SKM-1 (cell line): ENCODE measurements around the gene DGAT2.

ENCODE experiments used
- DNase-seq: peaks from one replicate; lab custom pipeline; 2025; ENCODE audit not compliant: unreplicated experiment; lab: John Stamatoyannopoulos, UW

DGAT2 gene

DNA sequence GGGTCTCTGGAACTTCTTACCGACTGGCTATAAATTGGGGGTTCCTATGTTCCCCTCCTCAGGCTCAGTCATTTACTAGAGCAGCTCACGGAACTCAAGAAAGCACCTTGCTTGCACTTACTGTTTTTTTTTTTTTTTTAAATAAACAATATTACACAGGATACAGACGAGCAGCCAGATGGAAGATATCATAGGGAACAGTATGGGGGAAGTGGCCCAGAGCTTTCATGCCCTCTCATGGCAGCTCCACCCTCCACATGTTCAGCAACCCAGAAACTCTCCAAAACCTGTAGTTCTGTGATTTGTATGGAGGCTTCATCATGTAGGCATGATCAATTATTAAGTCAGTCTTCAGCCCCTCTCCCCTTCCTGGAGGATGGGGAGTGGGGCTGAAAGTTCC is 54.0 kb downstream of the DGAT2 start:
- DNase-seq, result no peak

- no peak for DNase-seq
Observed at GRCh38 chr11:75823415-75823814, 54.8 kb downstream of the DGAT2 start.

GRCh38 chr11:75823946-75824345 is 55.4 kb downstream of the DGAT2 start:
- no peak for DNase-seq

DNA sequence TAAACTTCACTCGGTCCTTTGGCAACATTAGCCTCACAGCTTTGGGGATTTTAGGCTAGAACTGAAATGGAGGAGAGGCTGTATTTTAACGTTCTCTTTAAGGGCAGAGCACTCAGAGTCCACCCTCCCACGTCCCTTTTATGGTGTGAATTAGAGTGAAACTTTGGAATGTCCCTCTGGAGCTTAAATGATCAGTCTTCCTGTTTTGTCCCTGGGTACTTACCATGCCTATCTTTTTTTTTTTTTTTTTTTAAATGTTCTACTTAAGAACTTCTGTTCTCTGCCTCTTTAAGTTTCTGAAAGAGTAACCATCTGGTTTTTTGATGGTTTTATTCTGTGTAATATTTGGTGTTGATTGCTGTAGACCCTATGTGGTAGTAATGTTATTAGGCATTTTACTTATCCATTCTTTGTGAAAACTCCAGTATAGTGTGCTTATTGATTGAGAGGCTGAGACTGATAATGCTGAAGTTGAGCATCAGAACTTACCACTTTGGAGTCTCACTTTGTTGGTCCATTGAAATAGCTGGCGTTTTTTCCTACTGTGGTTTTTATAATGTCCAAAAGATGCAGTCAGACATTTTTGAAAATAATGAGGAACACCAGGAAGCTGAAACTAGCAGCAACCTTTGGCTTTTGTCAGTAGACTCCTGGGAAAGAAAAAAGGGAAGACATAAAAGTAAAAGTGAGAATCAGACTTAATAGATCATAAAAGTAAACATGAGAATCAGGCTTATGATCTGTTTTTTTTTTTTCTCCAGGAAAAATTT is 58.1 kb downstream of the DGAT2 start:
- DNase-seq, result no peak

DNA sequence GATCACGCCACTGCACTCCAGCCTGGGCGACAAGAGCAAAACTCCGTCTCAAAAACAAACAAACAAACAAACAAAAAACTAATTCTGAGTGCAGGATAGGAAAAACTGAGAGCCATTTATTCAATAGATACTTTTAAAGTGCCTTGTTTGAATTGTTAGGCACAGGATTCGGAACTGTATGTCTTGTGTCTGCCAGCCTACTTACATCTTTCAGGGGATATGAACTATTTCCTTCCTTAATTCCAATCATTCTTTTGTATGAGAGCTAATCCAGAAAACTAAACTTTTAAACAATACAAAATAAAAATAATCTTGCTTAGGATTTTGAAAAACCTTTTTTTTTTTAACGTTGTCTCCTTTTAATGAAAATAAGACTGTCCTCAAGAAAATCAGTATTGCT is 59.0 kb downstream of the DGAT2 start:
- DNase-seq, result no peak

DNA sequence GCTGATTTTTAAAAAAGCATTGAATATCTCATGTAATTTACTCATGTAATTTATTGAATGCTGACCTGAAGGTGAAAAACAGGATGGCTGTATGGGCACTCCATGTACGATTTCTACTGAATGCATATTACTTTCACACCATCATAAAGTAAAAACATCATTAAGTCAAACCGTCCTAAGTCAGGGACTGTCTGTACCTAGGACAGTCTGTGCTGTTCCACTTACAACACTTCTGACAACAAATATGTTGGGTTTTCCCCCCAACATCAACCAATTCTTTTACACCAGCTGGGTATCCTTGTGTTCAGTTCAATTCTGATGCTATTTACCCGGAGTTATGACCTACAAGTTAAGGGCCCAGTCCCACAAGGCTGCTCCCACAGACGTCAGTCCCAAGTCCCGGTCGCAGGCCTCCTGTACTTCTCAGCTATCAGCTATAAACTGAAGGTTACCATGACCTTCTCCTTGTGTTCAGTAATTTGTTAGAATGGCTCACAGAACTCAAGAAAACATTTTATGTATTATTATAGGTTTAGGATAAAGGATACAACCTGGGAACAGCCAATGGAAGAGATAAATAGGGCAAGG is 63.4 kb downstream of the DGAT2 start:
- DNase-seq, result no peak

DNA sequence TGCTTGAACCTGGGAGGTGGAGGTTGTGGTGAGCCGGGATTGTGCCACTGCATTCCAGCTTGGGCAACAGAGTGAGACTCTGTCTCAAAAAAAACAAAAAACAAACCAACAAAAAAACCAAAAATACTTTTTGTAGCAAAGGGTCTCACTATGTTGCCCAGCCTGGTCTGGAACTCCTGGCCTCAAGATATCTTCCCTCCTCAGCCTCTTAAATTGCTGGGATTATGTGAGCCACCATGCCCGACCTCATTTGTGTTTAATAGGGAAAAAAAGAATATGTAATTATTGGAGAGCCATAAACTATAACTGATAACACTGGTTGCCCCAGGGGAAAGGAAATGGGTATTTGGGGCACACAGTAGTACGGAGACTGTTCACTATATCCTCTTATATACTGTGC is 66.2 kb downstream of the DGAT2 start:
- DNase-seq, result no peak

DNA sequence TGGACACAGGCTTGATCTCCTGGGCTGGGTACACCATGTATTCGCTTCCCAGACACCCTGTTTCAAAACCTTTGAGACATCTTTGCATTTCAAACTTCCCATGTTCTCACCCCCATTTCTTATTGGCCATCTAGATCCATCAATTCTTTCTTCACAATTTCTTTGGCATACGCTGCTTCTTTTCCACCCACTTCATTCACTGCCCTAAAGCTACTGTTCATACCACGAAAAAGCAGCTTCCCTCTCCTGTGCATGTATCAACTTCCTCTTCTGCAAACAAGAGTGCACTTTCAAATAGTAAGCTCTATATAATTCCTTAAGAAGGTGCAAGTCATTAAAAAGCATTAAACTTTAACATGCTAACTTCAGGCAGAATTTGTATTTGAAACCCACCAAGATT is 67.8 kb downstream of the DGAT2 start:
- no peak for DNase-seq

DNA sequence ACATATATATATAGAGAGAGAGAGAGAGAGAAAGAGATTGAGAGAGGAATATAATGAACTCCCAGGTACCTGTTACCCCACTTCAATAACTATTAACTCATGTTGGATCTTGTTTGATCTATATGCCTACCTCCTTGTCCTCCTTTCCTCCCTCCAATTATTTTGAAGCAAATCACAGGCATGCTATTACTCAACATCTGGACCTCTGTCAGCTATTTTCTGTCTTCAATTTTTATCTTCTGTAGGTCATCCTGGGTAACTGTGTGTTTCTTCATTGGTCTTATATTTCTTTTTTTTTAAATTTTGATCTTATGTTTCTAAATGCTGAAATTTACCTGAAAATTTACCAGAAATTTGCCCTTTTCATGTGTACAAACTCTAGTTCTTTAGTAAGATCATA is 71.3 kb downstream of the DGAT2 start:
- DNase-seq, result no peak

DNA sequence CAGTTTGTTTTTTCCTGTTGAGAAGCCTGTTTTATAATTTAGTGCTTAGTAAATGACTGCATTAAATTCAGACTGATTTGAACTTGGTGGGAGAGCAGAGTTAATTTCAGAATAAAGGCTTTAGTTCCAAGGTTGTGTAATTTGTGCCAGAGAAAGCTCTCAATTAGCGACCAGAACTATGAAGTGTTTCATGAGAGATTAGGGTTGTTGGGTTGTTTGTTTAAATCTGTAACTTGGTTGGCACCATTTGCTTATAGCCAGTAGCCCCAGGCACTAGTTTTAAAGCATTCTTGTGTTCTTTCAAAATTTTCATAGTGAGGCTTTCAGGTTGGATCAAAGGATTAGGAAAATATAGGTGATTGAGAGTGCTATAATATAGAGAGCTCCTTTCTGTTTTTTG is 71.9 kb downstream of the DGAT2 start:
- no peak for DNase-seq

- no peak for DNase-seq
Observed at GRCh38 chr11:75841739-75842138, 73.2 kb downstream of the DGAT2 start.

DNA sequence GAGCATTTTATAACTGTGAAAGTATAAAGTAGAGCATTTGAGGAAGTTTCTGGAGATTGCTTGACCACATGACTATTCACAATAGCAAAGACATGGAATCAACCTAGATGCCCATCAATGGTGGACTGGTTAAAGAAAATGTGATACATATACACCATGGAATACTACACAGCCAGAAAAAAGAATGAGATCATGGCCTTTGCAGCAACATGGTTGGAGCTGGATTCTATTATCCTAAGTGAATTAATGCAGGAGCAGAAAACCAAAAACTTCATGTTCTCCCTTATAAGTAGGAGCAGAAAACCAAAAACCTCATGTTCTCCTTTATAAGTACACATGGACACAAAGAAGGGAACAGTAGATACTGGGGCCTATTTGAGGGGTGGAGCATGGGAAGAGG is 76.7 kb downstream of the DGAT2 start:
- DNase-seq, result no peak

GRCh38 chr11:75849894-75850293 is 81.3 kb downstream of the DGAT2 start:
- no peak for DNase-seq

DNA sequence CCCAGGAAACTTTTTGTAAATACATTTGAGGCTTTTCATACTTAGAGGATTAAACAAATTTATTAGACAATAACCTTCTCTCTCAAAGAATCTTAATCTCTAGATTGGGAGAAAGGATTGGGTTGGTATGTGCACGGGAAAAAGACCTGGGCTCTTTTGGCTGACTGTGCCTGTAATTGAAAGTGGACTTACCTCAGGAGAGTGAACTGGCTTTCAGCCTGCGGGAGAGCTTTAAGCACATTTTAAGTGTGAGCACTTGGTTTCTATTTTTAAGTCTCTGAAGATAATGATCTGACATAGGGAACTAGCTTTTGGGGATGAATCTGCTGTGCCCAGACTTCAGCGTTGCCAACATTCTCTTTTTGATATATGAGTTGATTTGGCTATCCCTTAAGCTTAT is 82.2 kb downstream of the DGAT2 start:
- peak; percentile 41 for DNase-seq
